Neural cell (in vitro differentiated cells): ENCODE measurements around the gene IL9R. TPM values are rescaled to one million over a fixed set of nuclear protein-coding genes. Genes with fewer than 3 reads are reported as not detected.

Experiments
- H2AFZ ChIP-seq: fragments of 200-600, 300-800 bp; sonication (generic), shearing (Covaris generic); 2 replicates; pipeline ENCODE4 v1.6.0; 2014; ENCODE audit warnings: low read depth, mild to moderate bottlenecking, antibody characterized with exemption, low read length, moderate library complexity
- H3F3A ChIP-seq: fragments of 200-600 bp; shearing (Covaris generic); 2 replicates; pipeline ENCODE4 v1.6.1; 2016; ENCODE audit warnings: mild to moderate bottlenecking, moderate library complexity, mixed read lengths, antibody characterized with exemption, low read length; ENCODE audit not compliant: insufficient read depth, poor library complexity, severe bottlenecking
- H3K27ac ChIP-seq: fragments of 200-600, 300-800 bp; sonication (generic), shearing (Covaris generic); 2 replicates; pipeline ENCODE4 v1.5.1; 2014; ENCODE audit warnings: mild to moderate bottlenecking, low read length, moderate library complexity
- H3K27me3 ChIP-seq: fragments of 300-800, 200-600 bp; sonication (generic), shearing (Covaris generic); 2 replicates; pipeline ENCODE4 v1.6.0; 2014; ENCODE audit warnings: mild to moderate bottlenecking, low read depth, low read length, moderate library complexity; ENCODE audit not compliant: insufficient read depth
- H3K36me3 ChIP-seq: fragments of 300-800, 200-600 bp; sonication (generic), shearing (Covaris generic); 2 replicates; pipeline ENCODE4 v1.5.1; 2014; ENCODE audit warnings: mild to moderate bottlenecking, antibody characterized with exemption, low read length, moderate library complexity; ENCODE audit not compliant: insufficient read depth
- H3K4me2 ChIP-seq: fragments of 300-800, 200-600 bp; sonication (generic), shearing (Covaris generic); 2 replicates; pipeline ENCODE4 v1.6.0; 2014; ENCODE audit warnings: mild to moderate bottlenecking, low read length
- H3K4me3 ChIP-seq: fragments of 300-800, 200-600 bp; sonication (generic), shearing (Covaris generic); 2 replicates; pipeline ENCODE4 v1.5.1; 2014; ENCODE audit warnings: mild to moderate bottlenecking, low read length, moderate library complexity
- H3K79me2 ChIP-seq: fragments of 200-600 bp; shearing (Covaris generic); replicated peaks from 2 replicates; pipeline ENCODE4 v1.6.0; 2014; ENCODE audit warnings: mild to moderate bottlenecking, low read length, moderate library complexity; ENCODE audit not compliant: insufficient read depth
- H3K9ac ChIP-seq: fragments of 300-800, 200-600 bp; sonication (generic), shearing (Covaris generic); 2 replicates; pipeline ENCODE4 v1.6.1; 2016; ENCODE audit warnings: mild to moderate bottlenecking, low read length, mixed read lengths
- H3K9me2 ChIP-seq: fragments of 200-600 bp; shearing (Covaris generic); 2 replicates; pipeline ENCODE4 v1.6.1; 2016; ENCODE audit warnings: mild to moderate bottlenecking, low read length, mixed read lengths; ENCODE audit not compliant: insufficient read depth
- H3K9me3 ChIP-seq: fragments of 200-600, 300-800 bp; sonication (generic), shearing (Covaris generic); 2 replicates; pipeline ENCODE4 v1.6.1; 2016; ENCODE audit warnings: mild to moderate bottlenecking, mixed run types, low read length, moderate library complexity, mixed read lengths
- H4K20me1 ChIP-seq: fragments of 200-600 bp; shearing (Covaris generic); 2 replicates; pipeline ENCODE4 v1.6.1; 2016; ENCODE audit warnings: mild to moderate bottlenecking, mixed run types; ENCODE audit not compliant: insufficient read depth
- CTCF ChIP-seq: fragments of 450-650 bp; IDR thresholded peaks from 2 replicates; pipeline ENCODE4 v1.5.1; 2014; ENCODE audit warnings: antibody characterized with exemption, mild to moderate bottlenecking, moderate library complexity; ENCODE audit not compliant: poor library complexity, severe bottlenecking
- EP300 ChIP-seq: fragments of 450-650 bp; conservative IDR thresholded peaks from 2 replicates; pipeline ENCODE4 v1.6.1; 2014; ENCODE audit warnings: antibody characterized with exemption, mild to moderate bottlenecking, moderate library complexity; ENCODE audit not compliant: poor library complexity, severe bottlenecking
- EZH2 ChIP-seq: fragments of 200-600, 300-800 bp; shearing (Covaris generic), sonication (generic); IDR thresholded peaks from 2 replicates; pipeline ENCODE4 v1.6.1; 2014; ENCODE audit warnings: antibody characterized with exemption, low read length, borderline replicate concordance, mild to moderate bottlenecking; ENCODE audit not compliant: insufficient read depth, poor library complexity, severe bottlenecking
- MXI1 ChIP-seq: fragments of 450-650 bp; conservative IDR thresholded peaks from 2 replicates; pipeline ENCODE4 v1.6.1; 2014; ENCODE audit warnings: antibody characterized with exemption, mild to moderate bottlenecking; ENCODE audit not compliant: poor library complexity, severe bottlenecking
- POLR2AphosphoS5 ChIP-seq: IDR thresholded peaks from 2 replicates; pipeline ENCODE4 v1.6.1; 2012
- RAD21 ChIP-seq: fragments of 450-650 bp; conservative IDR thresholded peaks from 2 replicates; pipeline ENCODE4 v1.6.1; 2014; ENCODE audit warnings: antibody characterized with exemption, mild to moderate bottlenecking, moderate library complexity
- REST ChIP-seq: IDR thresholded peaks from 2 replicates; pipeline ENCODE4 v1.6.1; 2012; ENCODE audit warnings: borderline replicate concordance
- SMC3 ChIP-seq: fragments of 450-650 bp; conservative IDR thresholded peaks from 2 replicates; pipeline ENCODE4 v1.6.1; 2014; ENCODE audit warnings: antibody characterized with exemption, mild to moderate bottlenecking, moderate library complexity; ENCODE audit not compliant: poor library complexity
- TAF1 ChIP-seq: IDR thresholded peaks from 2 replicates; pipeline ENCODE4 v1.6.1; 2012; ENCODE audit warnings: low read depth
- polyA plus RNA-seq: library from polyadenylated mRNA; depleted of rRNA; stranded (reverse); fragments of >200 nt; gene quantifications from 2 replicates; pipeline ENCODE4 v1.2.3, GENCODE V29; 2014

The IL9R gene
- polyA plus RNA-seq, 1 donor from 2014 or later: not detected

GRCh38 chrX:155951237-155951789 is 46.2 kb upstream of the IL9R start:
- H3K4me3 ChIP-seq: no peak overlapping the region
- H3K27ac ChIP-seq: no peak overlapping the region
- H4K20me1 ChIP-seq: no peaks in the 10 kb centered on the region
- no peaks in the 10 kb centered on the region for H3K36me3 ChIP-seq
- H3K9ac ChIP-seq: no peak overlapping the region
- H3K27me3 ChIP-seq: no peaks in the 10 kb centered on the region
- no peak overlapping the region for H3K4me2 ChIP-seq
- H2AFZ ChIP-seq: no peak overlapping the region
- no peaks in the 10 kb centered on the region for H3F3A ChIP-seq
- no peak for TF ChIP-seq TAF1
- TF ChIP-seq SMC3: no peak
- TF ChIP-seq RAD21: no peak
- TF ChIP-seq POLR2AphosphoS5: no peak
- no peak for TF ChIP-seq REST
- no peak for TF ChIP-seq CTCF
- TF ChIP-seq EP300: no peak
- TF ChIP-seq MXI1: no peak
- TF ChIP-seq EZH2: no peak
- no peaks in the 10 kb centered on the region for H3K9me2 ChIP-seq
- no peaks in the 10 kb centered on the region for H3K79me2 ChIP-seq
- H3K9me3 ChIP-seq: no peaks in the 10 kb centered on the region

- Histone ChIP-seq H3K79me2 (no peaks in the 10 kb centered on the region), H3K9me2 (no peaks in the 10 kb centered on the region), H3K36me3 (no peaks in the 10 kb centered on the region), H3K27ac (no peak overlapping the region), H3K4me2 (no peak overlapping the region), H3F3A (no peaks in the 10 kb centered on the region), H3K9ac (no peak overlapping the region), H3K4me3 (no peak overlapping the region), H3K9me3 (no peaks in the 10 kb centered on the region), H3K27me3 (no peaks in the 10 kb centered on the region), H4K20me1 (no peaks in the 10 kb centered on the region), H2AFZ (no peak overlapping the region)
- no peak for TF ChIP-seq REST
- TF ChIP-seq MXI1: no peak
- no peak for TF ChIP-seq CTCF
- TF ChIP-seq EP300: no peak
- no peak for TF ChIP-seq EZH2
- no peak for TF ChIP-seq RAD21
- no peak for TF ChIP-seq SMC3
- TF ChIP-seq TAF1: no peak
- no peak for TF ChIP-seq POLR2AphosphoS5
These were observed 44.4 kb upstream of the IL9R start for GRCh38 chrX:155953055-155953454.
